ENCODE results near the gene PIAS3. TPM values are rescaled to one million over a fixed set of nuclear protein-coding genes. Genes with fewer than 3 reads are reported as not detected.

Gene PIAS3
- total RNA-seq, 2 donors from 2014 or later, result 11.4 to 18.0 TPM

- TF ChIP-seq CTCF (IDR thresholded peaks at IDR 0.05), result no peak
- Histone ChIP-seq H3K36me3 (no peaks in the 10 kb centered on the region), H3K4me1 (peaks cover 0 to 29% of the 10 kb centered on the region in 2 donors), H3K27ac (no peak overlapping the region), H3K9me3 (no peaks in the 10 kb centered on the region), H3K27me3 (no peaks in the 10 kb centered on the region), H3K4me3 (no peak overlapping the region)
- DNase-seq (ENCODE audit: low spot score), result no peak
Measured at GRCh38 chr1:145806844-145807243, 52.0 kb downstream of the PIAS3 start.

- no peak overlapping the region for H3K27ac ChIP-seq
- H3K27me3 ChIP-seq, result no peaks in the 10 kb centered on the region
- no peak for TF ChIP-seq CTCF (IDR thresholded peaks at IDR 0.05)
- H3K9me3 ChIP-seq, result no peaks in the 10 kb centered on the region
- H3K36me3 ChIP-seq, result no peaks in the 10 kb centered on the region
- no peak for DNase-seq (ENCODE audit: low spot score)
- peaks cover 0 to 29% of the 10 kb centered on the region in 2 donors for H3K4me1 ChIP-seq
- H3K4me3 ChIP-seq, result no peak overlapping the region
Measured at GRCh38 chr1:145806408-145806807, 52.5 kb downstream of the PIAS3 start.

GRCh38 chr1:145805057-145805456 is 53.8 kb downstream of the PIAS3 start:
- no peak overlapping the region for H3K4me3 ChIP-seq
- H3K9me3 ChIP-seq, result no peaks in the 10 kb centered on the region
- peaks cover 0 to 41% of the 10 kb centered on the region in 2 donors for H3K4me1 ChIP-seq
- TF ChIP-seq CTCF (IDR thresholded peaks at IDR 0.05), result no peak
- no peaks in the 10 kb centered on the region for H3K27me3 ChIP-seq
- no peaks in the 10 kb centered on the region for H3K36me3 ChIP-seq
- H3K27ac ChIP-seq, result no peak overlapping the region
- no peak for DNase-seq (ENCODE audit: low spot score)

GRCh38 chr1:145804235-145805045 is 54.4 kb downstream of the PIAS3 start:
- no peaks in the 10 kb centered on the region for H3K9me3 ChIP-seq
- DNase-seq (ENCODE audit: low spot score), result no peak
- H3K4me3 ChIP-seq, result no peak overlapping the region
- no peaks in the 10 kb centered on the region for H3K27me3 ChIP-seq
- peaks cover 0 to 44% of the 10 kb centered on the region in 2 donors for H3K4me1 ChIP-seq
- no peak overlapping the region for H3K27ac ChIP-seq
- no peak for TF ChIP-seq CTCF (IDR thresholded peaks at IDR 0.05)
- no peaks in the 10 kb centered on the region for H3K36me3 ChIP-seq

GRCh38 chr1:145799806-145800205 is 59.1 kb downstream of the PIAS3 start:
- no peak overlapping the region for H3K27ac ChIP-seq
- H3K36me3 ChIP-seq, result no peaks in the 10 kb centered on the region
- no peak for DNase-seq (ENCODE audit: low spot score)
- peaks cover 0 to 38% of the 10 kb centered on the region in 2 donors for H3K4me1 ChIP-seq
- no peak overlapping the region for H3K4me3 ChIP-seq
- TF ChIP-seq CTCF (IDR thresholded peaks at IDR 0.05), result no peak
- H3K9me3 ChIP-seq, result peaks cover 0 to 5% of the 10 kb centered on the region in 2 donors
- no peaks in the 10 kb centered on the region for H3K27me3 ChIP-seq

Small RNA genes lying within 50 kb of the gene (microRNA-seq; reads per million reads assigned to microRNA genes)
- 0.71 reads per million in 2 donors for gene MIR6736 (ENCODE audit: borderline number of aligned reads in 2 of 2, borderline replicate concordance in 1 of 2)

Other genes starting within 250 kb of the PIAS3 start
- under 1 TPM; 0.30 to 0.35 TPM for gene PDZK1, start 151.7 kb downstream of the PIAS3 start, total RNA-seq
- gene CD160, start 139.6 kb downstream of the PIAS3 start, total RNA-seq, result not detected
- 10 to 100 TPM; 42.8 to 44.6 TPM for gene RNF115, start 35.0 kb downstream of the PIAS3 start, total RNA-seq
- 10 to 100 TPM; 16.0 to 19.5 TPM for gene POLR3C, start 34.9 kb downstream of the PIAS3 start, total RNA-seq
- gene NUDT17, start 13.5 kb downstream of the PIAS3 start, total RNA-seq, result 10 to 100 TPM in 1 of 2 donors, 1 to 10 TPM in 1; 3.2 to 10.5 TPM
- gene ANKRD35, start 26.8 kb upstream of the PIAS3 start, total RNA-seq, result 1 to 10 TPM; 1.8 to 2.4 TPM
- 10 to 100 TPM in 1 of 2 donors, 1 to 10 TPM in 1; 5.4 to 21.6 TPM for gene ITGA10, start 51.0 kb upstream of the PIAS3 start, total RNA-seq
- gene PEX11B, start 59.6 kb upstream of the PIAS3 start, total RNA-seq, result 10 to 100 TPM; 20.1 to 21.2 TPM
- gene RBM8A, start 68.4 kb upstream of the PIAS3 start, total RNA-seq, result 10 to 100 TPM; 75.2 to 91.1 TPM
- 10 to 100 TPM; 26.6 to 36.6 TPM for gene LIX1L, start 98.9 kb upstream of the PIAS3 start, total RNA-seq
- gene ANKRD34A, start 105.5 kb upstream of the PIAS3 start, total RNA-seq, result 1 to 10 TPM; 1.5 to 3.4 TPM
- gene POLR3GL, start 105.6 kb upstream of the PIAS3 start, total RNA-seq, result 10 to 100 TPM; 36.4 to 45.2 TPM
- 1,000 to 10,000 TPM in 1 of 2 donors, 100 to 1,000 TPM in 1; 898 to 1,186 TPM for gene TXNIP, start 137.5 kb upstream of the PIAS3 start, total RNA-seq
- 100 to 1,000 TPM in 1 of 2 donors, 10 to 100 TPM in 1; 73.3 to 153 TPM for gene HJV, start 162.7 kb upstream of the PIAS3 start, total RNA-seq

Measured in right atrium auricular region (tissue), 2 donors.